HCT116 (cell line): Measurements from ENCODE around the gene CEBPA.

ENCODE experiments used
- CBX3 ChIP-seq: IDR thresholded peaks from 2 replicates; pipeline ENCODE4 v1.6.1; 2012; ENCODE audit warnings: low read depth
- CTCF ChIP-seq, 3 experiments: fragments of 200-600 bp in 1 of 3; sonication (generic) in 1 of 3; IDR thresholded peaks in 2 of 3; conservative IDR thresholded peaks in 1 of 3; 2 replicates each; pipeline ENCODE4 v1.5.1; 2012 to 2017; ENCODE audit warnings: low read depth in 2 of 3, low read length in 2 of 3, antibody characterized with exemption in 1 of 3, borderline replicate concordance in 1 of 3, control low read depth in 1 of 3, mild to moderate bottlenecking in 1 of 3, mixed read lengths in 1 of 3, mixed run types in 1 of 3, moderate library complexity in 1 of 3; ENCODE audit not compliant: insufficient read depth in 1 of 3
- EGR1 ChIP-seq: IDR thresholded peaks from 2 replicates; pipeline ENCODE4 v1.6.1; 2012; ENCODE audit warnings: low read depth
- EZH2 ChIP-seq: fragments of 200-600 bp; sonication (generic); IDR thresholded peaks from 2 replicates; pipeline ENCODE4 v1.6.1; 2017; ENCODE audit warnings: antibody characterized with exemption, mixed run types
- EZH2phosphoT487 ChIP-seq: fragments of 200-600 bp; IDR thresholded peaks from 2 replicates; pipeline ENCODE4 v1.6.1; 2018; ENCODE audit warnings: antibody characterized with exemption, borderline replicate concordance
- JUND ChIP-seq: IDR thresholded peaks from 2 replicates; pipeline ENCODE4 v1.6.1; 2012
- POLR2A ChIP-seq: IDR thresholded peaks from 2 replicates; pipeline ENCODE4 v1.7.0; 2011; ENCODE audit warnings: borderline replicate concordance; ENCODE audit not compliant: insufficient read depth, insufficient read length; ENCODE audit errors: extremely low read depth
- POLR2AphosphoS5 ChIP-seq: IDR thresholded peaks from 2 replicates; pipeline ENCODE4 v1.6.1; 2011; ENCODE audit warnings: mild to moderate bottlenecking, low read depth, low read length, moderate library complexity
- RAD21 ChIP-seq: IDR thresholded peaks from 2 replicates; pipeline ENCODE4 v1.6.1; 2012; ENCODE audit warnings: low read depth, mild to moderate bottlenecking
- SIN3A ChIP-seq: IDR thresholded peaks from 2 replicates; pipeline ENCODE4 v1.6.1; 2012; ENCODE audit warnings: low read depth
- SP1 ChIP-seq: IDR thresholded peaks from 2 replicates; pipeline ENCODE4 v1.6.1; 2012; ENCODE audit warnings: low read depth
- ZNF274 ChIP-seq: fragments of 200-500 bp; sonication (Bioruptor generic); IDR thresholded peaks from 2 replicates; pipeline ENCODE4 v1.6.1; 2014; ENCODE audit warnings: mild to moderate bottlenecking, low read depth, low read length, inconsistent platforms
- TF ChIP-seq, protein P1 (sequence below): IDR thresholded peaks from 2 replicates; pipeline ENCODE4 v1.6.1; 2012
- TF ChIP-seq, protein P2 (sequence below): IDR thresholded peaks from 2 replicates; pipeline ENCODE4 v1.6.1; 2012; ENCODE audit warnings: low read depth

- no peak for TF ChIP-seq SIN3A
- no peak for TF ChIP-seq CTCF (IDR thresholded peaks at IDR 0.05 in 2 of 3, conservative IDR thresholded peaks at IDR 0.05 in 1 of 3; ENCODE audit: borderline replicate concordance in 1 of 3, insufficient read depth in 1 of 3, low read depth in 2 of 3, low read length in 2 of 3)
- TF ChIP-seq POLR2A: no peak
- no peak for TF ChIP-seq EGR1
- no peak for TF ChIP-seq POLR2AphosphoS5
- no peak for TF ChIP-seq ZNF274
- TF ChIP-seq, protein P1, sequence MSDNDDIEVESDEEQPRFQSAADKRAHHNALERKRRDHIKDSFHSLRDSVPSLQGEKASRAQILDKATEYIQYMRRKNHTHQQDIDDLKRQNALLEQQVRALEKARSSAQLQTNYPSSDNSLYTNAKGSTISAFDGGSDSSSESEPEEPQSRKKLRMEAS: no peak
- TF ChIP-seq EZH2phosphoT487: no peak
- no peak for TF ChIP-seq EZH2
- TF ChIP-seq CBX3: no peak
- 0 out of 2 replicates have a peak, but pooled peaks have one; percentile 16 for TF ChIP-seq RAD21
- no peak for TF ChIP-seq JUND
- TF ChIP-seq SP1: no peak
- TF ChIP-seq, protein P2, sequence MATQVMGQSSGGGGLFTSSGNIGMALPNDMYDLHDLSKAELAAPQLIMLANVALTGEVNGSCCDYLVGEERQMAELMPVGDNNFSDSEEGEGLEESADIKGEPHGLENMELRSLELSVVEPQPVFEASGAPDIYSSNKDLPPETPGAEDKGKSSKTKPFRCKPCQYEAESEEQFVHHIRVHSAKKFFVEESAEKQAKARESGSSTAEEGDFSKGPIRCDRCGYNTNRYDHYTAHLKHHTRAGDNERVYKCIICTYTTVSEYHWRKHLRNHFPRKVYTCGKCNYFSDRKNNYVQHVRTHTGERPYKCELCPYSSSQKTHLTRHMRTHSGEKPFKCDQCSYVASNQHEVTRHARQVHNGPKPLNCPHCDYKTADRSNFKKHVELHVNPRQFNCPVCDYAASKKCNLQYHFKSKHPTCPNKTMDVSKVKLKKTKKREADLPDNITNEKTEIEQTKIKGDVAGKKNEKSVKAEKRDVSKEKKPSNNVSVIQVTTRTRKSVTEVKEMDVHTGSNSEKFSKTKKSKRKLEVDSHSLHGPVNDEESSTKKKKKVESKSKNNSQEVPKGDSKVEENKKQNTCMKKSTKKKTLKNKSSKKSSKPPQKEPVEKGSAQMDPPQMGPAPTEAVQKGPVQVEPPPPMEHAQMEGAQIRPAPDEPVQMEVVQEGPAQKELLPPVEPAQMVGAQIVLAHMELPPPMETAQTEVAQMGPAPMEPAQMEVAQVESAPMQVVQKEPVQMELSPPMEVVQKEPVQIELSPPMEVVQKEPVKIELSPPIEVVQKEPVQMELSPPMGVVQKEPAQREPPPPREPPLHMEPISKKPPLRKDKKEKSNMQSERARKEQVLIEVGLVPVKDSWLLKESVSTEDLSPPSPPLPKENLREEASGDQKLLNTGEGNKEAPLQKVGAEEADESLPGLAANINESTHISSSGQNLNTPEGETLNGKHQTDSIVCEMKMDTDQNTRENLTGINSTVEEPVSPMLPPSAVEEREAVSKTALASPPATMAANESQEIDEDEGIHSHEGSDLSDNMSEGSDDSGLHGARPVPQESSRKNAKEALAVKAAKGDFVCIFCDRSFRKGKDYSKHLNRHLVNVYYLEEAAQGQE: no peak
Observed at GRCh38 chr19:33333642-33334041, 31.3 kb upstream of the CEBPA start.
